Fibroblast of gingiva (primary cell): ENCODE data around the gene ZBTB48.
"Not testable (repeated sequence)": the region's sequence is repeated elsewhere in the genome, so short reads cannot be mapped to it uniquely, and the experiment has no call there.

ENCODE experiments used
- DNase-seq: peaks from one replicate; pipeline ENCODE4 v3.0.0-alpha.2; 2011; ENCODE audit warnings: low read depth

The ZBTB48 gene

GRCh38 chr1:6591222-6591621 lies 11.4 kb downstream of the ZBTB48 start:
- DNase-seq, result no peak

- no peak for DNase-seq
Measured at GRCh38 chr1:6591644-6592043, 11.8 kb downstream of the ZBTB48 start.

GRCh38 chr1:6592441-6592840 lies 12.6 kb downstream of the ZBTB48 start:
- DNase-seq, result no peak

- no peak for DNase-seq
Measured at GRCh38 chr1:6592865-6593593, 13.2 kb downstream of the ZBTB48 start.

- no peak for DNase-seq
Measured at GRCh38 chr1:6593810-6594209, 14.0 kb downstream of the ZBTB48 start.

GRCh38 chr1:6594977-6595740 lies 15.4 kb downstream of the ZBTB48 start:
- DNase-seq, result no peak

- DNase-seq, result no peak
Measured at GRCh38 chr1:6596351-6596750, 16.6 kb downstream of the ZBTB48 start.

- no peak for DNase-seq
Measured at GRCh38 chr1:6596886-6597776, 17.3 kb downstream of the ZBTB48 start.

- DNase-seq, result no peak
Measured at GRCh38 chr1:6597777-6598131, 18.0 kb downstream of the ZBTB48 start.

- DNase-seq, result no peak
Measured at GRCh38 chr1:6599141-6599975, 19.6 kb downstream of the ZBTB48 start.

GRCh38 chr1:6599991-6600390 lies 20.2 kb downstream of the ZBTB48 start:
- DNase-seq, result not testable (repeated sequence)

- no peak for DNase-seq
Measured at GRCh38 chr1:6600410-6601048, 20.7 kb downstream of the ZBTB48 start.

GRCh38 chr1:6601049-6601922 lies 21.5 kb downstream of the ZBTB48 start:
- DNase-seq, result peak; percentile 90

- DNase-seq, result no peak
Measured at GRCh38 chr1:6601923-6602668, 22.3 kb downstream of the ZBTB48 start.

GRCh38 chr1:6602669-6603237 lies 23.0 kb downstream of the ZBTB48 start, which contains the start of gene KLHL21:
Gene KLHL21 (minus strand): TSS chr1:6602869. CDS start chr1:6602817, 52 bp downstream.
- DNase-seq, result peak; percentile 91

GRCh38 chr1:6603238-6603914 lies 23.6 kb downstream of the ZBTB48 start:
- peak; percentile 72 for DNase-seq

- DNase-seq, result peak; percentile 93
Measured at GRCh38 chr1:6603915-6604558, 24.2 kb downstream of the ZBTB48 start.
